HCT116 (cell line): ENCODE measurements around the gene DHRS7B. TPM values are rescaled to one million over a fixed set of nuclear protein-coding genes. Genes with fewer than 3 reads are reported as not detected.

Experiments used
- ATAC-seq: fragments of 200-7000 bp; cut with Tn5 transposase; 2 replicates; pipeline ENCODE4 v1.9.1; 2020; ENCODE audit warnings: mild to moderate bottlenecking, moderate library complexity
- BruUV-seq: library from RNA; stranded (reverse); fragments of 400-500 nt; replicated peaks from 2 replicates; lab custom pipeline; 2021; lab: Mats Ljungman, UMichigan
- CTCF ChIA-PET: fragments of 300-600 bp; sonication (Branson Sonifier 250); formaldehyde crosslinking; loops from one replicate; lab custom pipeline; 2021; ENCODE audit warnings: antibody characterized with exemption; lab: Charles Lee
- POLR2A ChIA-PET: fragments of 300-600, 350-600 bp; sonication (Branson Sonifier 250); formaldehyde crosslinking; loops from one replicate; lab custom pipeline; 2021; ENCODE audit warnings: antibody characterized with exemption; lab: Charles Lee
- RAD21 ChIA-PET, 2 experiments: fragments of 300-600 bp; sonication (Branson Sonifier 250); formaldehyde crosslinking; loops; one replicate each; lab custom pipeline; 2023; ENCODE audit warnings: low total read pairs in 2 of 2; ENCODE audit not compliant: uncharacterized antibody in 2 of 2, unreplicated experiment in 2 of 2, low non-redundant PET in 1 of 2; lab: Charles Lee
- DNase-seq: peaks from one replicate; pipeline ENCODE4 v3.0.0-alpha.2; 2010; ENCODE audit warnings: low read depth, low spot score
- H2AFZ ChIP-seq: fragments of 200-600 bp; shearing (Covaris generic), sonication (generic); 2 replicates; pipeline ENCODE4 v1.6.1; 2017; ENCODE audit warnings: low read depth, mixed run types, mixed read lengths, antibody characterized with exemption, low read length; ENCODE audit not compliant: poor library complexity, severe bottlenecking
- H3K27ac ChIP-seq: 2 replicates; pipeline ENCODE4 v1.5.1; 2012; ENCODE audit warnings: low read depth, low read length
- H3K27me3 ChIP-seq: fragments of 200-600 bp; sonication (generic); 2 replicates; pipeline ENCODE4 v1.6.1; 2016; ENCODE audit warnings: mixed run types, low read length, mixed read lengths; ENCODE audit not compliant: insufficient read depth
- H3K36me3 ChIP-seq, 2 experiments: fragments of 200-500 bp in 1 of 2; fragments of 200-600 bp in 1 of 2; sonication (Bioruptor generic) in 1 of 2; sonication (generic) in 1 of 2; 2 replicates each; pipeline versions ENCODE4 v1.5.1 to v1.6.1; 2014 to 2016; ENCODE audit warnings: low read length in 2 of 2, inconsistent platforms in 1 of 2, mixed read lengths in 1 of 2, mixed run types in 1 of 2; ENCODE audit not compliant: insufficient read depth in 2 of 2, control insufficient read depth in 1 of 2
- H3K4me1 ChIP-seq, 2 experiments: fragments of 200-600 bp in 1 of 2; sonication (generic) in 1 of 2; 2 replicates each; pipeline versions ENCODE4 v1.5.1 to v1.6.1; 2012 to 2017; ENCODE audit warnings: low read length in 2 of 2, inconsistent platforms in 1 of 2, mild to moderate bottlenecking in 1 of 2, mixed read lengths in 1 of 2, mixed run types in 1 of 2, moderate library complexity in 1 of 2; ENCODE audit not compliant: insufficient read depth in 2 of 2, control insufficient read depth in 1 of 2
- H3K4me2 ChIP-seq: fragments of 200-600 bp; sonication (generic); 2 replicates; pipeline ENCODE4 v1.6.1; 2017; ENCODE audit warnings: mixed run types, low read length, mixed read lengths
- H3K4me3 ChIP-seq, 2 experiments: fragments of 200-600 bp in 1 of 2; sonication (generic) in 1 of 2; replicated peaks in 1 of 2; 2 replicates each; pipeline ENCODE4 v1.5.1; 2011 to 2016; ENCODE audit warnings: low read length in 2 of 2, control low read depth in 1 of 2, low read depth in 1 of 2, mild to moderate bottlenecking in 1 of 2, mixed read lengths in 1 of 2, mixed run types in 1 of 2
- H3K79me2 ChIP-seq: fragments of 200-600 bp; sonication (generic); 2 replicates; pipeline ENCODE4 v1.6.1; 2017; ENCODE audit warnings: mild to moderate bottlenecking, mixed run types, low read length, moderate library complexity, mixed read lengths; ENCODE audit not compliant: insufficient read depth
- H3K9ac ChIP-seq: fragments of 200-600 bp; sonication (generic); 2 replicates; pipeline ENCODE4 v1.6.1; 2016; ENCODE audit warnings: low read length, mixed read lengths
- H3K9me2 ChIP-seq: fragments of 200-600 bp; sonication (generic), shearing (Covaris generic); 2 replicates; pipeline ENCODE4 v1.6.1; 2017; ENCODE audit warnings: mixed run types, mild to moderate bottlenecking, moderate library complexity; ENCODE audit not compliant: insufficient read depth
- H3K9me3 ChIP-seq, 2 experiments: fragments of 200-500 bp in 1 of 2; fragments of 200-600 bp in 1 of 2; sonication (Bioruptor generic) in 1 of 2; sonication (generic) in 1 of 2; 2 replicates each; pipeline ENCODE4 v1.6.1; 2014 to 2017; ENCODE audit warnings: low read length in 2 of 2, mixed read lengths in 2 of 2, inconsistent platforms in 1 of 2, low read depth in 1 of 2, mild to moderate bottlenecking in 1 of 2, mixed run types in 1 of 2, moderate library complexity in 1 of 2; ENCODE audit not compliant: control insufficient read depth in 1 of 2, insufficient read depth in 1 of 2
- H4K20me1 ChIP-seq: fragments of 200-600 bp; sonication (generic), shearing (Covaris generic); 2 replicates; pipeline ENCODE4 v1.6.1; 2017; ENCODE audit warnings: mixed run types, mild to moderate bottlenecking, moderate library complexity; ENCODE audit not compliant: insufficient read depth
- CBX3 ChIP-seq: IDR thresholded peaks from 2 replicates; pipeline ENCODE4 v1.6.1; 2012; ENCODE audit warnings: low read depth
- CEBPB ChIP-seq: IDR thresholded peaks from 2 replicates; pipeline ENCODE4 v1.6.1; 2012; ENCODE audit warnings: low read depth
- EGR1 ChIP-seq: IDR thresholded peaks from 2 replicates; pipeline ENCODE4 v1.6.1; 2012; ENCODE audit warnings: low read depth
- POLR2AphosphoS5 ChIP-seq: IDR thresholded peaks from 2 replicates; pipeline ENCODE4 v1.6.1; 2011; ENCODE audit warnings: mild to moderate bottlenecking, low read depth, low read length, moderate library complexity
- RAD21 ChIP-seq: IDR thresholded peaks from 2 replicates; pipeline ENCODE4 v1.6.1; 2012; ENCODE audit warnings: low read depth, mild to moderate bottlenecking
- SIN3A ChIP-seq: IDR thresholded peaks from 2 replicates; pipeline ENCODE4 v1.6.1; 2012; ENCODE audit warnings: low read depth
- SRF ChIP-seq: IDR thresholded peaks from 2 replicates; pipeline ENCODE4 v1.6.1; 2012; ENCODE audit warnings: low read depth
- TCF7L2 ChIP-seq: IDR thresholded peaks from 2 replicates; pipeline ENCODE4 v1.7.0; 2011; ENCODE audit warnings: borderline replicate concordance, inconsistent platforms; ENCODE audit not compliant: insufficient read depth, insufficient read length; ENCODE audit errors: extremely low read depth
- intact Hi-C: fragments of 100-400 bp; cut with micrococcal nuclease; formaldehyde crosslinking; loops from 2 replicates; pipeline ENCODE4 v1.10.0; 2022
- total RNA-seq: library from RNA; stranded (reverse); gene quantifications from one replicate; pipeline ENCODE4 v1.2.1, GENCODE V29; 2021; ENCODE audit not compliant: unreplicated experiment
- TF ChIP-seq, protein P1 (sequence below): IDR thresholded peaks from 2 replicates; pipeline ENCODE4 v1.6.1; 2012; ENCODE audit warnings: low read depth
- TF ChIP-seq, protein P2 (sequence below): IDR thresholded peaks from 2 replicates; pipeline ENCODE4 v1.6.1; 2011; ENCODE audit warnings: mild to moderate bottlenecking, low read length, moderate library complexity; ENCODE audit not compliant: insufficient replicate concordance; ENCODE audit errors: extremely low read depth
- TF ChIP-seq, protein P3 (sequence below), 3 experiments: fragments of 200-600 bp in 1 of 3; sonication (generic) in 1 of 3; IDR thresholded peaks in 2 of 3; conservative IDR thresholded peaks in 1 of 3; 2 replicates each; pipeline ENCODE4 v1.5.1; 2012 to 2017; ENCODE audit warnings: low read depth in 2 of 3, low read length in 2 of 3, antibody characterized with exemption in 1 of 3, borderline replicate concordance in 1 of 3, control low read depth in 1 of 3, mild to moderate bottlenecking in 1 of 3, mixed read lengths in 1 of 3, mixed run types in 1 of 3, moderate library complexity in 1 of 3; ENCODE audit not compliant: insufficient read depth in 1 of 3

DHRS7B gene
- total RNA-seq, 1 experiment from 2014 or later: 19.6 TPM

DNA sequence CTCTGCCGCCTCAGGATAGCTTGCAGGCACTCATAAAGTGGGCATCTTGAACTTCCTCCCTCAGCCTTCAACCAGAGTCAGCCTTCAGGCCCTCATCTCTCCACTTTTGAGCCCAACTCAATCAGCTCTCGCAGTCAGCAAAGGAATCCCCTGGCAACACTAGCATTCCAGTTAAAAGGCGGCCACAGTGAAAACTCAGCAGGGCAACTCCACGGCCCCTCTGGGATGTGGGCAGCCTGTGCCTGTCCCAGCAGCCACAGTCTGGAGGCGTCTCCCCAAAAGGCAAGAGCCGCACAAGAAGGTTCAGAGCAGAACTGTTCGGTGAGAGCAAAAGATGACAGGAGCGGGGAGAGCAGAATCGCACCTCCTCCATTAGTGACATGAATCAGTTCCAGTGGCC, 78.2 kb downstream of the DHRS7B start:
- Histone ChIP-seq H4K20me1 (no peaks in the 10 kb centered on the region), H3K36me3 (peaks cover 7 to 14% of the 10 kb centered on the region in 2 experiments; a peak in 3 of 4 replicates), H3K79me2 (peaks cover 100% of the 10 kb centered on the region), H3K4me3 (no peak overlapping the region), H3K9me2 (no peaks in the 10 kb centered on the region), H3K27ac (no peak overlapping the region), H3K27me3 (no peaks in the 10 kb centered on the region), H3K9me3 (no peaks in the 10 kb centered on the region), H3K9ac (no peak overlapping the region), H2AFZ (no peak overlapping the region), H3K4me2 (no peak overlapping the region), H3K4me1 (no peaks in the 10 kb centered on the region)
- TF ChIP-seq, protein P1, sequence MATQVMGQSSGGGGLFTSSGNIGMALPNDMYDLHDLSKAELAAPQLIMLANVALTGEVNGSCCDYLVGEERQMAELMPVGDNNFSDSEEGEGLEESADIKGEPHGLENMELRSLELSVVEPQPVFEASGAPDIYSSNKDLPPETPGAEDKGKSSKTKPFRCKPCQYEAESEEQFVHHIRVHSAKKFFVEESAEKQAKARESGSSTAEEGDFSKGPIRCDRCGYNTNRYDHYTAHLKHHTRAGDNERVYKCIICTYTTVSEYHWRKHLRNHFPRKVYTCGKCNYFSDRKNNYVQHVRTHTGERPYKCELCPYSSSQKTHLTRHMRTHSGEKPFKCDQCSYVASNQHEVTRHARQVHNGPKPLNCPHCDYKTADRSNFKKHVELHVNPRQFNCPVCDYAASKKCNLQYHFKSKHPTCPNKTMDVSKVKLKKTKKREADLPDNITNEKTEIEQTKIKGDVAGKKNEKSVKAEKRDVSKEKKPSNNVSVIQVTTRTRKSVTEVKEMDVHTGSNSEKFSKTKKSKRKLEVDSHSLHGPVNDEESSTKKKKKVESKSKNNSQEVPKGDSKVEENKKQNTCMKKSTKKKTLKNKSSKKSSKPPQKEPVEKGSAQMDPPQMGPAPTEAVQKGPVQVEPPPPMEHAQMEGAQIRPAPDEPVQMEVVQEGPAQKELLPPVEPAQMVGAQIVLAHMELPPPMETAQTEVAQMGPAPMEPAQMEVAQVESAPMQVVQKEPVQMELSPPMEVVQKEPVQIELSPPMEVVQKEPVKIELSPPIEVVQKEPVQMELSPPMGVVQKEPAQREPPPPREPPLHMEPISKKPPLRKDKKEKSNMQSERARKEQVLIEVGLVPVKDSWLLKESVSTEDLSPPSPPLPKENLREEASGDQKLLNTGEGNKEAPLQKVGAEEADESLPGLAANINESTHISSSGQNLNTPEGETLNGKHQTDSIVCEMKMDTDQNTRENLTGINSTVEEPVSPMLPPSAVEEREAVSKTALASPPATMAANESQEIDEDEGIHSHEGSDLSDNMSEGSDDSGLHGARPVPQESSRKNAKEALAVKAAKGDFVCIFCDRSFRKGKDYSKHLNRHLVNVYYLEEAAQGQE: no peak
- TF ChIP-seq CBX3 (no peak), TCF7L2 (no peak), EGR1 (no peak), RAD21 (no peak), POLR2AphosphoS5 (no peak), SRF (no peak), CEBPB (no peak), SIN3A (no peak)
- TF ChIP-seq, protein P2, sequence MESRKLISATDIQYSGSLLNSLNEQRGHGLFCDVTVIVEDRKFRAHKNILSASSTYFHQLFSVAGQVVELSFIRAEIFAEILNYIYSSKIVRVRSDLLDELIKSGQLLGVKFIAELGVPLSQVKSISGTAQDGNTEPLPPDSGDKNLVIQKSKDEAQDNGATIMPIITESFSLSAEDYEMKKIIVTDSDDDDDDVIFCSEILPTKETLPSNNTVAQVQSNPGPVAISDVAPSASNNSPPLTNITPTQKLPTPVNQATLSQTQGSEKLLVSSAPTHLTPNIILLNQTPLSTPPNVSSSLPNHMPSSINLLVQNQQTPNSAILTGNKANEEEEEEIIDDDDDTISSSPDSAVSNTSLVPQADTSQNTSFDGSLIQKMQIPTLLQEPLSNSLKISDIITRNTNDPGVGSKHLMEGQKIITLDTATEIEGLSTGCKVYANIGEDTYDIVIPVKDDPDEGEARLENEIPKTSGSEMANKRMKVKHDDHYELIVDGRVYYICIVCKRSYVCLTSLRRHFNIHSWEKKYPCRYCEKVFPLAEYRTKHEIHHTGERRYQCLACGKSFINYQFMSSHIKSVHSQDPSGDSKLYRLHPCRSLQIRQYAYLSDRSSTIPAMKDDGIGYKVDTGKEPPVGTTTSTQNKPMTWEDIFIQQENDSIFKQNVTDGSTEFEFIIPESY: no peak
- TF ChIP-seq, protein P3, sequence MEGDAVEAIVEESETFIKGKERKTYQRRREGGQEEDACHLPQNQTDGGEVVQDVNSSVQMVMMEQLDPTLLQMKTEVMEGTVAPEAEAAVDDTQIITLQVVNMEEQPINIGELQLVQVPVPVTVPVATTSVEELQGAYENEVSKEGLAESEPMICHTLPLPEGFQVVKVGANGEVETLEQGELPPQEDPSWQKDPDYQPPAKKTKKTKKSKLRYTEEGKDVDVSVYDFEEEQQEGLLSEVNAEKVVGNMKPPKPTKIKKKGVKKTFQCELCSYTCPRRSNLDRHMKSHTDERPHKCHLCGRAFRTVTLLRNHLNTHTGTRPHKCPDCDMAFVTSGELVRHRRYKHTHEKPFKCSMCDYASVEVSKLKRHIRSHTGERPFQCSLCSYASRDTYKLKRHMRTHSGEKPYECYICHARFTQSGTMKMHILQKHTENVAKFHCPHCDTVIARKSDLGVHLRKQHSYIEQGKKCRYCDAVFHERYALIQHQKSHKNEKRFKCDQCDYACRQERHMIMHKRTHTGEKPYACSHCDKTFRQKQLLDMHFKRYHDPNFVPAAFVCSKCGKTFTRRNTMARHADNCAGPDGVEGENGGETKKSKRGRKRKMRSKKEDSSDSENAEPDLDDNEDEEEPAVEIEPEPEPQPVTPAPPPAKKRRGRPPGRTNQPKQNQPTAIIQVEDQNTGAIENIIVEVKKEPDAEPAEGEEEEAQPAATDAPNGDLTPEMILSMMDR (IDR thresholded peaks at IDR 0.05 in 2 of 3, conservative IDR thresholded peaks at IDR 0.05 in 1 of 3; ENCODE audit: borderline replicate concordance in 1 of 3, insufficient read depth in 1 of 3, low read depth in 2 of 3, low read length in 2 of 3): no peak
- RAD21 ChIA-PET: no interaction called here
- intact Hi-C loops: no loop called here
- no peak for ATAC-seq
- POLR2A ChIA-PET: no interaction called here
- CTCF ChIA-PET: no interaction called here
- no peak for DNase-seq
- no TSS peak for BruUV-seq
